SIG-M5 (cell line): Measurements from ENCODE around the gene NEK7.

Source experiments
- DNase-seq: peaks from one replicate; lab custom pipeline; 2025; lab: John Stamatoyannopoulos, UW

The NEK7 gene

GRCh38 chr1:198352975-198353695 lies 196.3 kb downstream of the NEK7 start:
- no peak for DNase-seq

DNA sequence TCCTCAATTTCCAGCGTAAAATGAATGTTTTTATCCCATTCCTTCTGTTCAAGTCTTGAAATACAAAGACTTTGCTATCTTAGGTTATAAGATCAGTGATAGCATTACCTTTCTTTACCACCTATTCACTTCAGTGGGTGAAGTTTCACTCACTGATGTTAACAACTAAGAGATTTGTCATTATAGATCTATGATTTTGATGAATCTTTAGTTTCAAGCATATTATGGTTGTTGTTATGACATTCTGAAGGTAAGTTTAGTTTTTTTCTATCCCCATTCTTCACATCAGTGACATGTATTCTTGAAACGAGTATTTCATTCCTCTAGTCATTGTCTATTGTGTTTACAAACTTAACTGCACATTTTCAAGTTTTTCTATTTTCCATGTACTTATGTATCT lies 201.1 kb downstream of the NEK7 start:
- DNase-seq = no peak

GRCh38 chr1:198359024-198359653 lies 202.3 kb downstream of the NEK7 start:
- DNase-seq = no peak

- DNase-seq = no peak
Measured at GRCh38 chr1:198360208-198360729, 203.5 kb downstream of the NEK7 start.

DNA sequence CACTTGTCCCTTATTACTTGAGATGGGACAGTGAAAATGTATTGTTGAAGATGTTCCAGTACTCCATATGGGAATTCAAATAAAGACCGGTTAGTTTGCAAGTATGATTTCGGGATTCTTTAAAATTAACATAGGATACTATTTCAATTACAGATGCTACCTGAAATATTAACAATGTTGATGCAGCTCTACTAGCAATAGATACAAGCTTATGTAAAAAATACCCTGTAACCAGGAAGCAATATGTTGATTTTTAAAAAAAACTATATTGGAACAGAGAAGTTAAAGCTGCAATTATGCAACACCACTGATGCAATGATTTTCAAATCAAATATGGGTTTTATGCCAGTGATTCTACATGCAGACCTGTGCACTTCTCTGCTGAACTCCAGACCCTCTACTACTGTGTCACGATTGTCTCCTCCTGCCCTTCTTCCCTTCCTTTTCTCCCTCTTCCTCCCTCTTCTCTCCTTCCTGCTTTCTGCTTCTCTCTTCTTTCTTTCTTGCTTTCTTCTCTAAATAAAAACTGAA lies 204.5 kb downstream of the NEK7 start:
- DNase-seq = no peak

DNA sequence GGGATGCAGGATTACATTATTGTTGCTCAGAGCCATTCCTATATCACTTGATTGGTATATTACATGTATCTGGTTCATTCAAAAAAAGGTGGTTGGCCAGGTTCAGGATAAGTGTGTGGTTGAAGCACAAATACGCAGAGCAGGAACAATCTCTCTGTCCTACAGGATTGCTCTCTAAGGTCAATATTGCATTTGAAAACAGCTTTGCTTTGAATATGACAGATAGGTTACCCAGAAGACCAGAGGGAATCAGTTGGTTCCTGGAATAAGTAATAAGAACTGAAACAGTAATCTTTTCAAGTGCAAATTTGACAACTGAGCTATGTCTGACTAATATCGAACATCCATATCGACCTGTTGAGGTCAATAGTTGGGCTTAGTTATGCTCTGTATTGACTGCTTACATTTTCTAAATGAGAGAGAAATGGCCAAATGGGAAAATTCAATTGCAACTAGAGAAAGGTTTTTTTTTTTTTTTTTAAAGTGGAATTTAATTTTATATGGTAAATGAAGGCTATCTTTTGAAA lies 206.9 kb downstream of the NEK7 start:
- no peak for DNase-seq

GRCh38 chr1:198364471-198364870 lies 207.7 kb downstream of the NEK7 start:
- no peak for DNase-seq

- DNase-seq = no peak
Measured at GRCh38 chr1:198367296-198367695, 210.5 kb downstream of the NEK7 start.

DNA sequence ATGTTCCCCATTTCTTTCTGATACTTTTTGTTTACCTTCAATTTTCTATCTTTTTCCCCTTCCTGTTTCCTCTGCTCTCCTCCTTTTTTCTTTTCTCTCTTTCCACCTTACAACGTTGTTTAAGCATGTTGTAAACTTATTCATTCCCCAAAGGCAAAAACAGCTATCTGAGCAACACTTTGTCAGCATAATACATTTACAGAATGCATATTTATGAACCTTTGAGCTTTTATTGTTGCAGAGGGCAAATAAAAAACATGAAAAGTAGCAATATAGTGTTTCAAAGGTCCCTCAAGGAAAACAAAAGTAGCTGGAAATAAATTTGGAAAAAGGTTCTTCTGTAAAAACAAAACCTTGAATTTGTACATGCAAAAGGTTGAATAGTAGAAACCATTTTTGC lies 214.2 kb downstream of the NEK7 start:
- DNase-seq = no peak
